Adrenal gland (tissue), 5 donors: ENCODE results near the gene ADAMTS16.

Experiments used
- POLR2A ChIP-seq, 2 donors: fragments of 450-650 bp; IDR thresholded peaks; one replicate each; pipeline ENCODE4 v1.6.1; 2017; ENCODE audit warnings: antibody characterized with exemption in 2 of 2, mild to moderate bottlenecking in 2 of 2, moderate library complexity in 1 of 2
- TF ChIP-seq, protein P1 (sequence below), 6 experiments: fragments of 450-650 bp in 4 of 6; fragments of 200-600 bp in 2 of 6; sonication (generic) in 1 of 6; IDR thresholded peaks; 1 replicate in 5 of 6; 2 replicates in 1 of 6; pipeline versions ENCODE4 v1.5.1 to v1.8.0; 2016 to 2021; ENCODE audit warnings: antibody characterized with exemption in 6 of 6, mild to moderate bottlenecking in 2 of 6, moderate library complexity in 1 of 6
- donor health status: DM: no; HTN: no; CAD: no.

DNA sequence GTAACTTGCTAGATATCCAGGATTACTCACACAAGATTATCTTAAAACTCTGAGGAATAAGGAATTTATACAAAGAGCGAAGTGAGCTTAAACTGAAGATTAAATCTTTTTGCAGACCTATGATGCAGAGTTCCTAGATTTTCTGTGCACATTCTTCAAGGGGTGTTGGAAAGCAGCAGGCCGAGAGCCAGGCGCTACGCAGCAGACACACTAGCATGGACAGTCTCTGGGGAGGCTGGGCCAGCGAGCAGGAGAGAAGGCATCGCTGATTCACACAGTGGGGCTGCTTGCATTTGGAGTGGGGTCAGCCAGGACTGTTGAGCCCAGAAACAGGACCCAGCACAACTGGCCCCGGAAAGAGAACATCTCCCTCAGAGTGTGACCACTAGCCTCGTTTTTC, 136.3 kb downstream of the ADAMTS16 start:
- TF ChIP-seq, protein P1, sequence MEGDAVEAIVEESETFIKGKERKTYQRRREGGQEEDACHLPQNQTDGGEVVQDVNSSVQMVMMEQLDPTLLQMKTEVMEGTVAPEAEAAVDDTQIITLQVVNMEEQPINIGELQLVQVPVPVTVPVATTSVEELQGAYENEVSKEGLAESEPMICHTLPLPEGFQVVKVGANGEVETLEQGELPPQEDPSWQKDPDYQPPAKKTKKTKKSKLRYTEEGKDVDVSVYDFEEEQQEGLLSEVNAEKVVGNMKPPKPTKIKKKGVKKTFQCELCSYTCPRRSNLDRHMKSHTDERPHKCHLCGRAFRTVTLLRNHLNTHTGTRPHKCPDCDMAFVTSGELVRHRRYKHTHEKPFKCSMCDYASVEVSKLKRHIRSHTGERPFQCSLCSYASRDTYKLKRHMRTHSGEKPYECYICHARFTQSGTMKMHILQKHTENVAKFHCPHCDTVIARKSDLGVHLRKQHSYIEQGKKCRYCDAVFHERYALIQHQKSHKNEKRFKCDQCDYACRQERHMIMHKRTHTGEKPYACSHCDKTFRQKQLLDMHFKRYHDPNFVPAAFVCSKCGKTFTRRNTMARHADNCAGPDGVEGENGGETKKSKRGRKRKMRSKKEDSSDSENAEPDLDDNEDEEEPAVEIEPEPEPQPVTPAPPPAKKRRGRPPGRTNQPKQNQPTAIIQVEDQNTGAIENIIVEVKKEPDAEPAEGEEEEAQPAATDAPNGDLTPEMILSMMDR (IDR thresholded peaks at IDR 0.05) = no peak
- no peak for TF ChIP-seq POLR2A (IDR thresholded peaks at IDR 0.05)
